ENCODE data around the gene USP3.
A peak's percentile ranks its signal among the peaks of the same experiment; 100 is the strongest.

USP3 gene

GRCh38 chr15:63463793-63464192, 40.6 kb upstream of the USP3 start:
- Histone ChIP-seq H3K36me3 (ENCODE audit: control insufficient read depth in 5 of 5, insufficient read depth in 5 of 5, low read length in 5 of 5) (no peaks in the 10 kb centered on the region), H3K27me3 (ENCODE audit: control insufficient read depth in 5 of 5, insufficient read depth in 4 of 5, low read length in 5 of 5) (no peaks in the 10 kb centered on the region), H3K9me3 (ENCODE audit: control insufficient read depth in 5 of 5, low read length in 5 of 5) (no peaks in the 10 kb centered on the region), H3K4me3 (ENCODE audit: low read depth in 1 of 5, low read length in 5 of 5) (no peak overlapping the region), H3K27ac (ENCODE audit: low read depth, low read length) (no peak overlapping the region), H3K4me1 (ENCODE audit: control insufficient read depth in 5 of 5, insufficient read depth in 5 of 5, low read length in 5 of 5) (peaks cover 0 to 7% (median 3%) of the 10 kb centered on the region in 5 donors), H3K9ac (ENCODE audit: low read length in 5 of 5) (peak overlapping the region in 1 of 5 donors; percentile 17)

- H3K9me3 ChIP-seq (ENCODE audit: control insufficient read depth in 5 of 5, low read length in 5 of 5) = no peaks in the 10 kb centered on the region
- H3K9ac ChIP-seq (ENCODE audit: low read length in 5 of 5) = no peak overlapping the region
- H3K27me3 ChIP-seq (ENCODE audit: control insufficient read depth in 5 of 5, insufficient read depth in 4 of 5, low read length in 5 of 5) = no peaks in the 10 kb centered on the region
- no peak overlapping the region for H3K4me3 ChIP-seq (ENCODE audit: low read depth in 1 of 5, low read length in 5 of 5)
- peaks cover 0 to 7% (median 3%) of the 10 kb centered on the region in 5 donors for H3K4me1 ChIP-seq (ENCODE audit: control insufficient read depth in 5 of 5, insufficient read depth in 5 of 5, low read length in 5 of 5)
- H3K36me3 ChIP-seq (ENCODE audit: control insufficient read depth in 5 of 5, insufficient read depth in 5 of 5, low read length in 5 of 5) = no peaks in the 10 kb centered on the region
- H3K27ac ChIP-seq (ENCODE audit: low read depth, low read length) = no peak overlapping the region
Measured at GRCh38 chr15:63465104-63465503, 39.3 kb upstream of the USP3 start.

- no peaks in the 10 kb centered on the region for H3K36me3 ChIP-seq (ENCODE audit: control insufficient read depth in 5 of 5, insufficient read depth in 5 of 5, low read length in 5 of 5)
- no peaks in the 10 kb centered on the region for H3K9me3 ChIP-seq (ENCODE audit: control insufficient read depth in 5 of 5, low read length in 5 of 5)
- H3K27ac ChIP-seq (ENCODE audit: low read depth, low read length) = no peak overlapping the region
- no peak overlapping the region for H3K4me3 ChIP-seq (ENCODE audit: low read depth in 1 of 5, low read length in 5 of 5)
- no peaks in the 10 kb centered on the region for H3K27me3 ChIP-seq (ENCODE audit: control insufficient read depth in 5 of 5, insufficient read depth in 4 of 5, low read length in 5 of 5)
- H3K4me1 ChIP-seq (ENCODE audit: control insufficient read depth in 5 of 5, insufficient read depth in 5 of 5, low read length in 5 of 5) = peaks cover 0 to 3% (median under 1%) of the 10 kb centered on the region in 5 donors
- no peak overlapping the region for H3K9ac ChIP-seq (ENCODE audit: low read length in 5 of 5)
Measured at GRCh38 chr15:63466378-63467192, 37.8 kb upstream of the USP3 start.

- Histone ChIP-seq H3K4me3 (ENCODE audit: low read depth in 1 of 5, low read length in 5 of 5) (no peak overlapping the region), H3K27me3 (ENCODE audit: control insufficient read depth in 5 of 5, insufficient read depth in 4 of 5, low read length in 5 of 5) (no peaks in the 10 kb centered on the region), H3K36me3 (ENCODE audit: control insufficient read depth in 5 of 5, insufficient read depth in 5 of 5, low read length in 5 of 5) (no peaks in the 10 kb centered on the region), H3K9me3 (ENCODE audit: control insufficient read depth in 5 of 5, low read length in 5 of 5) (no peaks in the 10 kb centered on the region), H3K27ac (ENCODE audit: low read depth, low read length) (no peak overlapping the region), H3K4me1 (ENCODE audit: control insufficient read depth in 5 of 5, insufficient read depth in 5 of 5, low read length in 5 of 5) (peaks cover 0 to 7% (median 3%) of the 10 kb centered on the region in 5 donors), H3K9ac (ENCODE audit: low read length in 5 of 5) (no peak overlapping the region)
Measured at GRCh38 chr15:63469190-63469589, 35.2 kb upstream of the USP3 start.

GRCh38 chr15:63469984-63470383, 34.4 kb upstream of the USP3 start:
- Histone ChIP-seq H3K9ac (ENCODE audit: low read length in 5 of 5) (no peak overlapping the region), H3K36me3 (ENCODE audit: control insufficient read depth in 5 of 5, insufficient read depth in 5 of 5, low read length in 5 of 5) (no peaks in the 10 kb centered on the region), H3K9me3 (ENCODE audit: control insufficient read depth in 5 of 5, low read length in 5 of 5) (no peaks in the 10 kb centered on the region), H3K27ac (ENCODE audit: low read depth, low read length) (no peak overlapping the region), H3K4me3 (ENCODE audit: low read depth in 1 of 5, low read length in 5 of 5) (no peak overlapping the region), H3K27me3 (ENCODE audit: control insufficient read depth in 5 of 5, insufficient read depth in 4 of 5, low read length in 5 of 5) (no peaks in the 10 kb centered on the region), H3K4me1 (ENCODE audit: control insufficient read depth in 5 of 5, insufficient read depth in 5 of 5, low read length in 5 of 5) (peaks cover 0 to 15% (median 11%) of the 10 kb centered on the region in 5 donors)

GRCh38 chr15:63473007-63473748, 31.2 kb upstream of the USP3 start:
- Histone ChIP-seq H3K4me3 (ENCODE audit: low read depth in 1 of 5, low read length in 5 of 5) (no peak overlapping the region), H3K9me3 (ENCODE audit: control insufficient read depth in 5 of 5, low read length in 5 of 5) (no peaks in the 10 kb centered on the region), H3K9ac (ENCODE audit: low read length in 5 of 5) (no peak overlapping the region), H3K36me3 (ENCODE audit: control insufficient read depth in 5 of 5, insufficient read depth in 5 of 5, low read length in 5 of 5) (no peaks in the 10 kb centered on the region), H3K27ac (ENCODE audit: low read depth, low read length) (no peak overlapping the region), H3K27me3 (ENCODE audit: control insufficient read depth in 5 of 5, insufficient read depth in 4 of 5, low read length in 5 of 5) (no peaks in the 10 kb centered on the region), H3K4me1 (ENCODE audit: control insufficient read depth in 5 of 5, insufficient read depth in 5 of 5, low read length in 5 of 5) (peaks cover 0 to 16% (median 9%) of the 10 kb centered on the region in 5 donors)

GRCh38 chr15:63473749-63473998, 30.7 kb upstream of the USP3 start:
- Histone ChIP-seq H3K9me3 (ENCODE audit: control insufficient read depth in 5 of 5, low read length in 5 of 5) (no peaks in the 10 kb centered on the region), H3K36me3 (ENCODE audit: control insufficient read depth in 5 of 5, insufficient read depth in 5 of 5, low read length in 5 of 5) (no peaks in the 10 kb centered on the region), H3K4me1 (ENCODE audit: control insufficient read depth in 5 of 5, insufficient read depth in 5 of 5, low read length in 5 of 5) (peaks cover 0 to 16% (median 9%) of the 10 kb centered on the region in 5 donors), H3K27ac (ENCODE audit: low read depth, low read length) (peak overlapping the region; percentile 21), H3K4me3 (ENCODE audit: low read depth in 1 of 5, low read length in 5 of 5) (no peak overlapping the region), H3K27me3 (ENCODE audit: control insufficient read depth in 5 of 5, insufficient read depth in 4 of 5, low read length in 5 of 5) (no peaks in the 10 kb centered on the region), H3K9ac (ENCODE audit: low read length in 5 of 5) (no peak overlapping the region)

GRCh38 chr15:63473999-63474809, 30.2 kb upstream of the USP3 start:
- Histone ChIP-seq H3K27me3 (ENCODE audit: control insufficient read depth in 5 of 5, insufficient read depth in 4 of 5, low read length in 5 of 5) (no peaks in the 10 kb centered on the region), H3K9ac (ENCODE audit: low read length in 5 of 5) (no peak overlapping the region), H3K9me3 (ENCODE audit: control insufficient read depth in 5 of 5, low read length in 5 of 5) (no peaks in the 10 kb centered on the region), H3K27ac (ENCODE audit: low read depth, low read length) (peak overlapping the region; percentile 21), H3K4me3 (ENCODE audit: low read depth in 1 of 5, low read length in 5 of 5) (no peak overlapping the region), H3K36me3 (ENCODE audit: control insufficient read depth in 5 of 5, insufficient read depth in 5 of 5, low read length in 5 of 5) (no peaks in the 10 kb centered on the region), H3K4me1 (ENCODE audit: control insufficient read depth in 5 of 5, insufficient read depth in 5 of 5, low read length in 5 of 5) (peaks cover 0 to 17% (median 9%) of the 10 kb centered on the region in 5 donors)

- no peaks in the 10 kb centered on the region for H3K36me3 ChIP-seq (ENCODE audit: control insufficient read depth in 5 of 5, insufficient read depth in 5 of 5, low read length in 5 of 5)
- H3K27ac ChIP-seq (ENCODE audit: low read depth, low read length) = peak overlapping the region; percentile 21
- no peak overlapping the region for H3K4me3 ChIP-seq (ENCODE audit: low read depth in 1 of 5, low read length in 5 of 5)
- H3K27me3 ChIP-seq (ENCODE audit: control insufficient read depth in 5 of 5, insufficient read depth in 4 of 5, low read length in 5 of 5) = no peaks in the 10 kb centered on the region
- peaks cover 0 to 22% (median 11%) of the 10 kb centered on the region in 5 donors for H3K4me1 ChIP-seq (ENCODE audit: control insufficient read depth in 5 of 5, insufficient read depth in 5 of 5, low read length in 5 of 5)
- no peaks in the 10 kb centered on the region for H3K9me3 ChIP-seq (ENCODE audit: control insufficient read depth in 5 of 5, low read length in 5 of 5)
- no peak overlapping the region for H3K9ac ChIP-seq (ENCODE audit: low read length in 5 of 5)
Measured at GRCh38 chr15:63474810-63475316, 29.5 kb upstream of the USP3 start.

Data from subcutaneous abdominal adipose tissue (tissue), 5 donors.